Measurements from ENCODE around the gene SCGB2B2.
A peak's percentile ranks its signal among the peaks of the same experiment; 100 is the strongest.

Gene SCGB2B2

GRCh38 chr19:34649886-34650543, 26.9 kb downstream of the SCGB2B2 start:
- DNase-seq (ENCODE audit: low read depth), result no peak
- H3K4me3 ChIP-seq (ENCODE audit: low read depth, low read length), result no peak overlapping the region
- no peak for TF ChIP-seq CTCF (conservative IDR thresholded peaks at IDR 0.05; ENCODE audit: low read depth, low read length)

- H3K4me3 ChIP-seq (ENCODE audit: low read depth, low read length), result no peak overlapping the region
- no peak for TF ChIP-seq CTCF (conservative IDR thresholded peaks at IDR 0.05; ENCODE audit: low read depth, low read length)
- no peak for DNase-seq (ENCODE audit: low read depth)
Measured at GRCh38 chr19:34645551-34645950, 31.4 kb downstream of the SCGB2B2 start.

GRCh38 chr19:34644991-34645461, 31.9 kb downstream of the SCGB2B2 start:
- no peak for TF ChIP-seq CTCF (conservative IDR thresholded peaks at IDR 0.05; ENCODE audit: low read depth, low read length)
- DNase-seq (ENCODE audit: low read depth), result no peak
- no peak overlapping the region for H3K4me3 ChIP-seq (ENCODE audit: low read depth, low read length)

GRCh38 chr19:34642241-34642640, 34.7 kb downstream of the SCGB2B2 start:
- H3K4me3 ChIP-seq (ENCODE audit: low read depth, low read length), result no peak overlapping the region
- TF ChIP-seq CTCF (conservative IDR thresholded peaks at IDR 0.05; ENCODE audit: low read depth, low read length), result no peak
- no peak for DNase-seq (ENCODE audit: low read depth)

GRCh38 chr19:34639491-34640085, 37.4 kb downstream of the SCGB2B2 start:
- DNase-seq (ENCODE audit: low read depth), result peak; percentile 79
- no peak overlapping the region for H3K4me3 ChIP-seq (ENCODE audit: low read depth, low read length)
- TF ChIP-seq CTCF (conservative IDR thresholded peaks at IDR 0.05; ENCODE audit: low read depth, low read length), result peak; percentile 79

GRCh38 chr19:34633802-34634201, 43.2 kb downstream of the SCGB2B2 start:
- TF ChIP-seq CTCF (conservative IDR thresholded peaks at IDR 0.05; ENCODE audit: low read depth, low read length), result no peak
- DNase-seq (ENCODE audit: low read depth), result no peak
- no peak overlapping the region for H3K4me3 ChIP-seq (ENCODE audit: low read depth, low read length)
